K562 (cell line): ENCODE results near the gene THBS2. TPM values are rescaled to one million over a fixed set of nuclear protein-coding genes. Genes with fewer than 3 reads are reported as not detected.
"Not testable (repeated sequence)": the region's sequence is repeated elsewhere in the genome, so short reads cannot be mapped to it uniquely, and the experiment has no call there.

Experiments
- ATAC-seq: fragments of 200-7000 bp; cut with Tn5 transposase; 3 replicates; pipeline ENCODE4 v1.9.1; 2020; ENCODE audit warnings: moderate library complexity
- BruUV-seq: library from RNA; stranded (reverse); fragments of 400-500 nt; replicated peaks from 2 replicates; lab custom pipeline; 2021; lab: Mats Ljungman, UMichigan
- CTCF ChIA-PET: fragments of 300-600 bp; formaldehyde crosslinking; extraction: SDS; loops from one replicate; lab custom pipeline; 2021; ENCODE audit warnings: low intra/inter-chr PET ratio; lab: Yijun Ruan, JAX
- POLR2A ChIA-PET: fragments of 300-600, 350-650 bp; sonication (Branson Sonifier 250); formaldehyde crosslinking; extraction: SDS; loops from one replicate; lab custom pipeline; 2021; ENCODE audit warnings: antibody characterized with exemption, inconsistent platforms; lab: Yijun Ruan, JAX
- DNase-seq, 4 experiments: peaks; one replicate each; pipeline versions ENCODE4 v3.0.0 to v3.0.0-alpha.2; 2011 to 2018; ENCODE audit warnings: low spot score in 3 of 4, mixed read lengths in 3 of 4; ENCODE audit errors: extremely low read depth in 1 of 4
- FAIRE-seq: peaks from 2 replicates; lab custom pipeline; 2011; peaks lifted over from hg19 to GRCh38; lab: Jason Lieb, UNC
- H2AFZ ChIP-seq: 2 replicates; pipeline ENCODE4 v1.6.0; 2011; ENCODE audit warnings: low read depth, low read length, control low read depth, inconsistent platforms
- H3K27ac ChIP-seq: fragments of 200-600 bp; 3 replicates; pipeline ENCODE4 v1.8.0; 2011; ENCODE audit warnings: low read depth, mild to moderate bottlenecking, control low read depth, inconsistent platforms, low read length, moderate library complexity, mixed read lengths; ENCODE audit errors: extremely low read depth
- H3K27me3 ChIP-seq, 2 experiments: fragments of 300-600 bp in 1 of 2; 2 replicates in 1 of 2; 3 replicates in 1 of 2; pipeline versions ENCODE4 v1.6.0 to v1.8.0; 2011; ENCODE audit warnings: inconsistent platforms in 2 of 2, low read length in 2 of 2, mild to moderate bottlenecking in 1 of 2, mixed read lengths in 1 of 2, moderate library complexity in 1 of 2; ENCODE audit not compliant: control insufficient read depth in 2 of 2, insufficient read depth in 2 of 2
- H3K36me3 ChIP-seq: fragments of 300-600 bp; 3 replicates; pipeline ENCODE4 v1.8.0; 2011; ENCODE audit warnings: mild to moderate bottlenecking, low read length, inconsistent platforms; ENCODE audit not compliant: control insufficient read depth, insufficient read depth
- H3K4me1 ChIP-seq, 2 experiments: fragments of 200-600 bp in 1 of 2; replicated peaks in 1 of 2; 2 replicates in 1 of 2; 3 replicates in 1 of 2; pipeline versions ENCODE4 v1.5.1 to v1.8.0; 2011; ENCODE audit warnings: inconsistent platforms in 2 of 2, low read length in 2 of 2, mild to moderate bottlenecking in 1 of 2, mixed read lengths in 1 of 2, moderate library complexity in 1 of 2; ENCODE audit not compliant: control insufficient read depth in 2 of 2, insufficient read depth in 2 of 2
- H3K4me2 ChIP-seq: 2 replicates; pipeline ENCODE4 v1.6.1; 2011; ENCODE audit warnings: low read length, control low read depth, inconsistent platforms, mixed read lengths; ENCODE audit not compliant: insufficient read depth
- H3K4me3 ChIP-seq: fragments of 200-600 bp; sonication (generic), shearing (Covaris generic); 2 replicates; pipeline ENCODE4 v1.5.1; 2016; ENCODE audit warnings: control low read depth, inconsistent platforms
- H3K79me2 ChIP-seq: fragments of 200-600 bp; 3 replicates; pipeline ENCODE4 v1.8.0; 2011; ENCODE audit warnings: low read length, inconsistent platforms; ENCODE audit not compliant: control insufficient read depth, insufficient read depth
- H3K9ac ChIP-seq, 2 experiments: 2 replicates each; pipeline versions ENCODE4 v1.6.0 to v1.6.1; 2011; ENCODE audit warnings: low read depth in 2 of 2, low read length in 2 of 2, control low read depth in 1 of 2, inconsistent platforms in 1 of 2, mild to moderate bottlenecking in 1 of 2, mixed read lengths in 1 of 2; ENCODE audit not compliant: insufficient read depth in 1 of 2
- H3K9me1 ChIP-seq: one replicate; pipeline ENCODE4 v1.6.0; 2011; ENCODE audit warnings: inconsistent platforms, mild to moderate bottlenecking, low read length, moderate library complexity; ENCODE audit not compliant: control insufficient read depth, insufficient read depth
- H3K9me3 ChIP-seq: replicated peaks from 2 replicates; pipeline ENCODE4 v1.5.1; 2011; ENCODE audit warnings: low read depth, low read length, inconsistent platforms; ENCODE audit not compliant: control insufficient read depth, insufficient read depth
- H4K20me1 ChIP-seq: replicated peaks from 2 replicates; pipeline ENCODE4 v1.6.1; 2011; ENCODE audit warnings: low read length, inconsistent platforms, mixed read lengths; ENCODE audit not compliant: control insufficient read depth, insufficient read depth
- CEBPB ChIP-seq: fragments of 450-650 bp; IDR thresholded peaks from 2 replicates; pipeline ENCODE4 v1.6.1; 2016; ENCODE audit warnings: missing genetic modification characterization, missing compliant biosample characterization
- CEBPG ChIP-seq, 3 experiments: fragments of 200-800 bp in 1 of 3; sonication (Bioruptor generic) in 1 of 3; sonication (generic) in 1 of 3; formaldehyde crosslinking in 1 of 3; IDR thresholded peaks in 2 of 3; conservative IDR thresholded peaks in 1 of 3; 2 replicates each; pipeline versions ENCODE4 v1.6.1 to v1.8.0; 2016 to 2022; ENCODE audit warnings: missing compliant biosample characterization in 2 of 3, missing genetic modification characterization in 2 of 3, mild to moderate bottlenecking in 1 of 3, missing genetic modification reagents in 1 of 3
- FOSL1 ChIP-seq: fragments of 200-800 bp; sonication (Bioruptor generic); conservative IDR thresholded peaks from 2 replicates; pipeline ENCODE4 v1.6.1; 2016; ENCODE audit warnings: missing genetic modification characterization, missing compliant biosample characterization
- WGBS: fragments of 100-300 bp; shearing (Covaris generic); methylation state at CpG from one replicate; pipeline ENCODE4 v1.1.6; 2016; ENCODE audit warnings: low coverage, mixed read lengths; ENCODE audit not compliant: insufficient coverage; ENCODE audit errors: missing lambda C conversion rate; 5-methylcytosine and 5-hydroxymethylcytosine counted together
- in situ Hi-C: fragments of 300-500 bp; cut with MboI; formaldehyde crosslinking; loops from 4 replicates; pipeline ENCODE4 v1.15.0; 2018; ENCODE audit warnings: inconsistent platforms, mixed read lengths
- intact Hi-C: fragments of 100-400 bp; cut with micrococcal nuclease; formaldehyde crosslinking; loops from 2 replicates; pipeline ENCODE4 v1.14.2; 2022
- polyA plus RNA-seq, 8 experiments: library from polyadenylated mRNA; depleted of rRNA in 4 of 8; stranded (reverse) in 5 of 8; unstranded in 3 of 8; fragments of >200 nt; fragmentation: Nextera tagmentation in 2 of 8; fragmentation: Illumina TruSeq in 1 of 8; extraction: Ambion mirVana in 2 of 8; extraction: Trizol in 1 of 8; gene quantifications; 2 replicates each; pipeline versions ENCODE4 v1.2.1 to v1.2.3, GENCODE V29; 2011 to 2014; ENCODE audit warnings: inconsistent platforms in 1 of 8, missing spikeins in 1 of 8
- total RNA-seq, 7 experiments: library from RNA; depleted of rRNA in 6 of 7; stranded (reverse); fragments of >200 nt in 6 of 7; fragmentation: Illumina TruSeq in 2 of 7; extraction: Trizol in 2 of 7; gene quantifications; 2 replicates each; pipeline versions ENCODE4 v1.2.1 to v1.2.3, GENCODE V29; 2011 to 2021; ENCODE audit warnings: low replicate concordance in 1 of 7
- TF ChIP-seq, protein P1 (sequence below), 2 experiments: fragments of 450-650 bp in 1 of 2; sonication (generic) in 1 of 2; formaldehyde crosslinking in 1 of 2; IDR thresholded peaks in 1 of 2; conservative IDR thresholded peaks in 1 of 2; 2 replicates each; pipeline versions ENCODE4 v1.6.1 to v1.8.1; 2016 to 2023; ENCODE audit warnings: mild to moderate bottlenecking in 2 of 2, moderate library complexity in 2 of 2, inconsistent platforms in 1 of 2, missing genetic modification reagents in 1 of 2

Gene THBS2
- total and polyA plus RNA-seq, 9 of the 15 experiments (the other 6 are each of a cell fraction or from before 2014, with no cell fraction given) = 0.03 to 0.11 (median 0.03) TPM; not detected in 6

- BruUV-seq; H3K79me2 ChIP-seq; H3K9ac ChIP-seq; H3K9me1 ChIP-seq; H3K4me2 ChIP-seq; CTCF ChIA-PET; in situ Hi-C loops; ATAC-seq; FAIRE-seq; intact Hi-C loops; H3K27me3 ChIP-seq; H3K9me3 ChIP-seq; H4K20me1 ChIP-seq; H3K4me3 ChIP-seq; H3K27ac ChIP-seq; H3K36me3 ChIP-seq; DNase-seq; TF ChIP-seq CEBPG (CRISPR knock-in tag; IDR thresholded peaks at IDR 0.05): not testable (repeated sequence)
- 18% methylated on average over 3 of the region's 3 CpGs for WGBS
- Histone ChIP-seq H2AFZ (peak overlapping the region; percentile 52; the same call in 1 of the 2 replicates), H3K4me1 (peaks cover 0 to 13% of the 10 kb centered on the region in 2 experiments; a peak in 3 of 5 replicates)
- TF ChIP-seq FOSL1 = peak; percentile 68
- TF ChIP-seq CEBPB (tag) = peak; percentile 70
- TF ChIP-seq, protein P1, sequence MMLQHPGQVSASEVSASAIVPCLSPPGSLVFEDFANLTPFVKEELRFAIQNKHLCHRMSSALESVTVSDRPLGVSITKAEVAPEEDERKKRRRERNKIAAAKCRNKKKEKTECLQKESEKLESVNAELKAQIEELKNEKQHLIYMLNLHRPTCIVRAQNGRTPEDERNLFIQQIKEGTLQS (IDR thresholded peaks at IDR 0.05) = peak; percentile 17; the same call in 1 of the 2 replicates
- TF ChIP-seq, protein P1 (CRISPR knock-in tag; conservative IDR thresholded peaks at IDR 0.05) = not testable (repeated sequence)
- peak; percentile 62 to 75 for TF ChIP-seq CEBPG (tag; conservative IDR thresholded peaks at IDR 0.05 in 1 of 2, IDR thresholded peaks at IDR 0.05 in 1 of 2)
- POLR2A ChIA-PET = interaction anchor here (1.2 to 1.7 kb wide), 2 partner anchors 11 to 27 kb away, joined by 4 to 6 read pairs; no protein-coding TSS in a partner anchor
These were observed 38.9 kb downstream of the THBS2 start for GRCh38 chr6:169214789-169215188.
